KMS-11 (cell line): Measurements from ENCODE around the gene CCDC88A.
"Not testable (repeated sequence)": the region's sequence is repeated elsewhere in the genome, so short reads cannot be mapped to it uniquely, and the experiment has no call there.

Source experiments
- H2AFZ ChIP-seq: fragments of 200-600 bp; sonication (generic); 2 replicates; pipeline ENCODE4 v1.6.1; 2016; ENCODE audit warnings: antibody characterized with exemption, mixed run types, low read depth
- H3K27ac ChIP-seq: fragments of 200-600 bp; sonication (generic); 2 replicates; pipeline ENCODE4 v1.6.1; 2016; ENCODE audit warnings: mild to moderate bottlenecking, mixed run types
- H3K27me3 ChIP-seq: fragments of 200-600 bp; sonication (generic); 2 replicates; pipeline ENCODE4 v1.6.1; 2017; ENCODE audit warnings: mild to moderate bottlenecking, low read depth, mixed run types, moderate library complexity; ENCODE audit not compliant: insufficient read depth
- H3K36me3 ChIP-seq: fragments of 200-600 bp; sonication (generic); 2 replicates; pipeline ENCODE4 v1.6.1; 2017; ENCODE audit warnings: mild to moderate bottlenecking, mixed run types; ENCODE audit not compliant: insufficient read depth
- H3K4me1 ChIP-seq: fragments of 200-600 bp; sonication (generic); 2 replicates; pipeline ENCODE4 v1.6.1; 2016; ENCODE audit warnings: mild to moderate bottlenecking, low read depth, mixed run types; ENCODE audit not compliant: poor library complexity, severe bottlenecking
- H3K4me2 ChIP-seq: fragments of 200-600 bp; sonication (generic); 2 replicates; pipeline ENCODE4 v1.7.0; 2016; ENCODE audit warnings: mild to moderate bottlenecking, mixed run types
- H3K4me3 ChIP-seq: fragments of 200-600 bp; sonication (generic); IDR thresholded peaks from 2 replicates; pipeline ENCODE4 v1.6.1; 2017; ENCODE audit warnings: low read depth, low read length, mixed read lengths; ENCODE audit not compliant: insufficient read depth
- H3K79me2 ChIP-seq: fragments of 200-600 bp; sonication (generic); 2 replicates; pipeline ENCODE4 v1.6.1; 2016; ENCODE audit warnings: low read depth, mixed run types; ENCODE audit not compliant: insufficient read depth
- H3K9ac ChIP-seq: fragments of 200-600 bp; sonication (generic); 2 replicates; pipeline ENCODE4 v1.6.1; 2016; ENCODE audit warnings: mild to moderate bottlenecking, mixed run types
- H4K20me1 ChIP-seq: fragments of 200-600 bp; sonication (generic); 2 replicates; pipeline ENCODE4 v1.6.1; 2016; ENCODE audit warnings: mild to moderate bottlenecking, mixed run types; ENCODE audit not compliant: insufficient read depth
- TF ChIP-seq, protein P1 (sequence below): fragments of 200-600 bp; sonication (generic); conservative IDR thresholded peaks from 2 replicates; pipeline ENCODE4 v1.6.1; 2017; ENCODE audit warnings: low read depth, mild to moderate bottlenecking, antibody characterized with exemption, low read length, moderate library complexity, mixed read lengths

Gene CCDC88A

DNA sequence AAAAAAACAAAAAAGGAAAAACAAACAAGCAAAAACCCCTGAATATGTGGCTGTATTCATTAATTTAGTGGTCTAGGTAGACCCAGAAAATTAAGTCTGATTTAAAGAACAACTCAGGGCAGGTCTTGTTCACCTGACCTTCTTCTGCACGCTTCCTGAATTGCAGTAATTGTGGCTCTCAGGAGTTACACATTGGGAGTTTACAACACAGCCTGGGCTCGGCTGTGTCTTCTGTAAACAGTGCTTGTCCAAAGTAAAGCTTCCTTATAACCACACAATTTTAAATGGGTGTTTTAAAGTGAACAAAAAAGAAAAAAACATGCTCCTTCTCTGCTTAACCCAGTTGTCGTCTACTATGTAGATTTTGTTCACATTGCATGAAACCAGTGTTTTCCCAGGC is 142.3 kb downstream of the CCDC88A start:
- H3K79me2 ChIP-seq: no peaks in the 10 kb centered on the region
- no peak overlapping the region for H3K9ac ChIP-seq
- no peaks in the 10 kb centered on the region for H4K20me1 ChIP-seq
- H3K36me3 ChIP-seq: no peaks in the 10 kb centered on the region
- no peak overlapping the region for H2AFZ ChIP-seq
- H3K4me2 ChIP-seq: no peak overlapping the region
- no peaks in the 10 kb centered on the region for H3K27me3 ChIP-seq
- no peaks in the 10 kb centered on the region for H3K4me1 ChIP-seq
- TF ChIP-seq, protein P1, sequence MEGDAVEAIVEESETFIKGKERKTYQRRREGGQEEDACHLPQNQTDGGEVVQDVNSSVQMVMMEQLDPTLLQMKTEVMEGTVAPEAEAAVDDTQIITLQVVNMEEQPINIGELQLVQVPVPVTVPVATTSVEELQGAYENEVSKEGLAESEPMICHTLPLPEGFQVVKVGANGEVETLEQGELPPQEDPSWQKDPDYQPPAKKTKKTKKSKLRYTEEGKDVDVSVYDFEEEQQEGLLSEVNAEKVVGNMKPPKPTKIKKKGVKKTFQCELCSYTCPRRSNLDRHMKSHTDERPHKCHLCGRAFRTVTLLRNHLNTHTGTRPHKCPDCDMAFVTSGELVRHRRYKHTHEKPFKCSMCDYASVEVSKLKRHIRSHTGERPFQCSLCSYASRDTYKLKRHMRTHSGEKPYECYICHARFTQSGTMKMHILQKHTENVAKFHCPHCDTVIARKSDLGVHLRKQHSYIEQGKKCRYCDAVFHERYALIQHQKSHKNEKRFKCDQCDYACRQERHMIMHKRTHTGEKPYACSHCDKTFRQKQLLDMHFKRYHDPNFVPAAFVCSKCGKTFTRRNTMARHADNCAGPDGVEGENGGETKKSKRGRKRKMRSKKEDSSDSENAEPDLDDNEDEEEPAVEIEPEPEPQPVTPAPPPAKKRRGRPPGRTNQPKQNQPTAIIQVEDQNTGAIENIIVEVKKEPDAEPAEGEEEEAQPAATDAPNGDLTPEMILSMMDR: no peak
- H3K4me3 ChIP-seq: no peak overlapping the region
- no peak overlapping the region for H3K27ac ChIP-seq

DNA sequence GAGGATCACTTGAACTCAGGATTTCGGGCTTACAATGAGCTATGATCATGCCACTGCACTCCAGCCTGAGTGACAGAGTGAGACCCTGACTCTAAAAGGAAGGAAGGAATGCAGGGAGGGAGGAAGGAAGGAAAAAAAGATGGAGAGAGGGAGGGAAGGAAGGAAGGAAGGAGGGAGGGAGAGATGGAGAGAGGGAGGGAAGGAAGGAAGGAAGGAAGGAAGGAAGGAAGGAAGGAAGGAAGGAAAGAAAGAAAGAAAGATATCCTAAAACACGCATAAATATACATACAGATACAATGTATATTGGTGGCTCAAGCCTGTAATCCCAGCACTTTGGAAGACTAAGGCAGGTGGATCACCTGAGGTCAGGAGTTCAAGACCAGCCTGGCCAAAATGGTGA is 145.3 kb downstream of the CCDC88A start:
- not testable (repeated sequence) for H2AFZ ChIP-seq, H3K4me1 ChIP-seq, H3K79me2 ChIP-seq, H3K27ac ChIP-seq, H4K20me1 ChIP-seq, H3K9ac ChIP-seq, H3K36me3 ChIP-seq, H3K27me3 ChIP-seq, H3K4me2 ChIP-seq, H3K4me3 ChIP-seq

DNA sequence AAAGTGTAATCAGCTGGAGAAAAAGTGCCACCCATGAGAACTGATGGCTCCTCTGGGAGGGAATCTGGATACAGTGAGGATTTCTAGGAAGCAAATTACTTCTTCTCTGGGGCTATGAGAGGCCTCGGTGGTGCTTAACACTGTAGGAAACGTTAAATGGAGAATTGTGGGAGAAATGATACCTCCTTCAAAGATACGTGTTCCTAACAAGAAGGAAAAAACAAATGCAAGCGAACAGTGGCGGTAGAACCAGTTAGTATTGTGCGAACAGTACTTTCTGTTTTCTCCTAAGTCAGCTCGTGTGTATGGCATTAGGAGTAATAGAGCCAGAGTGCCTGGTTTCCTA is 150.0 kb downstream of the CCDC88A start:
- TF ChIP-seq, protein P1: no peak
- peaks cover 21% of the 10 kb centered on the region for H3K4me1 ChIP-seq
- H3K27me3 ChIP-seq: no peaks in the 10 kb centered on the region
- H3K4me2 ChIP-seq: peak overlapping the region; percentile 81
- peak overlapping the region; percentile 88 for H3K4me3 ChIP-seq
- H4K20me1 ChIP-seq: no peaks in the 10 kb centered on the region
- peak overlapping the region; percentile 76 for H3K27ac ChIP-seq
- peak overlapping the region; percentile 87 for H3K9ac ChIP-seq
- H3K79me2 ChIP-seq: peaks cover 14% of the 10 kb centered on the region; the same call in 1 of the 2 replicates
- 0 out of 2 replicates have a peak, but pooled peaks cover 10% of the 10 kb centered on the region for H3K36me3 ChIP-seq
- peak overlapping the region; percentile 78 for H2AFZ ChIP-seq

DNA sequence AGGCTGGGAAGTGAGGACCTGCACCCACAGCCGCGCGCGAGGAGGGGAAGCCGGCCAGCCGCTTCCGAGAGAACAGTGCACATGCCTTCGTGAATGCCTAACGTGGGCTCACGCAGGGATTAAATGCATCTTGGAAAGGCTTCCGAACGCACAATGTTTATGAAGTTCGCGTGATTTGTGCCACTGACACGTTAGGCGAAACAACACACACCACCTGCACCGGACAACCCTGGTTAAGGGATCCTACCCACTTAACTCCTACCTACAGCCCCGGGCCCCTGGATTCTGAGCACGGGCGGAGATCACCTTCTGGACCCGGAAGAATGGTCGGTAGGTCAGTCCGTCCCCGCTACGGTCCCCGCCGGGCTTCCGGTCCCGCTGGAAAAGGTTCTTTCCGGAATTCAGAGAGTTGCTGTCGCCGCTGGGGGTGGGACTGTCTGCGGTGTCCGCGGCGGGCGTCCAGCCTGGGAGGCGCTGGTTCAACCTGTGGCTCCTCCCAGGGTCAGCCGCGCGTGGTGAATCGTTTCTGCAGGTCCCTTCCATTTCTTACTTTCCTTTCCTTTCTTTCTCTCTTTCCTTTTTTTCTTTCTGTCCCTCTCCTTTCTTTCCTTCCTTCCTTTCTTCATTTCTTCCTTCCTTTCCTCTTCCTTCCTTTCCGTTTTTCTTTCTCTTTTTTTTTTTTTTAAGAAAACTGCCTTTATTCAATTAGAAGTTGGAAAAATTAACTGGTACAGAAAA is 150.6 kb downstream of the CCDC88A start, which contains the start of gene MTIF2:
Gene MTIF2, minus strand, starts transcription at position 325 of the 738 bp plus-strand sequence. CDS start 5,373 bp downstream, outside the sequence.
- Histone ChIP-seq H3K27me3 (no peaks in the 10 kb centered on the region), H3K36me3 (0 out of 2 replicates have a peak, but pooled peaks cover 10% of the 10 kb centered on the region), H3K27ac (peak within 1 kb of the TSS; percentile 76), H3K4me1 (peaks cover 21% of the 10 kb centered on the region), H3K4me3 (peak within 1 kb of the TSS; percentile 96), H3K4me2 (peak within 1 kb of the TSS; percentile 81), H3K9ac (peak within 1 kb of the TSS; percentile 87), H3K79me2 (peaks cover 14% of the 10 kb centered on the region; the same call in 1 of the 2 replicates), H2AFZ (peak within 1 kb of the TSS; percentile 78), H4K20me1 (no peaks in the 10 kb centered on the region)
- TF ChIP-seq, protein P1: no peak; the same call in 1 of the 2 replicates
